MCF 10A (cell line): ENCODE results near the gene ETV7. TPM values are rescaled to one million over a fixed set of nuclear protein-coding genes. Genes with fewer than 3 reads are reported as not detected.

ENCODE experiments used
- BruUV-seq: library from RNA; stranded (reverse); fragments of 400-500 nt; replicated peaks from 2 replicates; lab custom pipeline; 2021; lab: Mats Ljungman, UMichigan
- CTCF ChIA-PET: fragments of 300-600 bp; sonication (Branson Sonifier 250); formaldehyde crosslinking; extraction: SDS; loops from one replicate; lab custom pipeline; 2021; ENCODE audit warnings: antibody characterized with exemption, inconsistent platforms; lab: Yijun Ruan, JAX
- POLR2A ChIA-PET: fragments of 300-600, 350-650 bp; sonication (Branson Sonifier 250); formaldehyde crosslinking; extraction: SDS; loops from one replicate; lab custom pipeline; 2020; ENCODE audit warnings: antibody characterized with exemption, inconsistent platforms; lab: Yijun Ruan, JAX
- DNase-seq: peaks from one replicate; pipeline ENCODE4 v3.0.0-alpha.2; 2018; ENCODE audit not compliant: unreplicated experiment
- H3K27ac Mint-ChIP-seq: one replicate; pipeline ENCODE4 v1.8.0; 2022; ENCODE audit warnings: mild to moderate bottlenecking, low read depth, mixed read lengths; ENCODE audit not compliant: unreplicated experiment
- H3K27me3 Mint-ChIP-seq: one replicate; pipeline ENCODE4 v1.8.0; 2022; ENCODE audit warnings: mixed read lengths; ENCODE audit not compliant: insufficient read depth, unreplicated experiment
- H3K36me3 Mint-ChIP-seq: one replicate; pipeline ENCODE4 v1.8.0; 2022; ENCODE audit warnings: mild to moderate bottlenecking, moderate library complexity, mixed read lengths; ENCODE audit not compliant: insufficient read depth, unreplicated experiment
- H3K4me1 Mint-ChIP-seq: one replicate; pipeline ENCODE4 v1.8.0; 2022; ENCODE audit warnings: mixed read lengths; ENCODE audit not compliant: insufficient read depth, unreplicated experiment
- H3K4me3 Mint-ChIP-seq: one replicate; pipeline ENCODE4 v1.8.0; 2022; ENCODE audit warnings: mild to moderate bottlenecking, moderate library complexity, mixed read lengths; ENCODE audit not compliant: unreplicated experiment
- H3K9me3 Mint-ChIP-seq: one replicate; pipeline ENCODE4 v1.8.0; 2022; ENCODE audit warnings: mixed read lengths; ENCODE audit not compliant: unreplicated experiment
- intact Hi-C: fragments of 100-400 bp; cut with micrococcal nuclease; formaldehyde crosslinking; loops from 2 replicates; pipeline ENCODE4 v1.14.1; 2022
- total RNA-seq: library from RNA; stranded (reverse); gene quantifications from 2 replicates; pipeline ENCODE4 v1.2.3, GENCODE V29; 2022
- TF ChIP-seq, protein P1 (sequence below): fragments of 200-600 bp; IDR thresholded peaks from one replicate; pipeline ENCODE4 v1.8.0; 2022; ENCODE audit warnings: antibody characterized with exemption, mild to moderate bottlenecking; ENCODE audit not compliant: unreplicated experiment

Gene ETV7
- total RNA-seq, 1 experiment from 2014 or later: 0.47 TPM

GRCh38 chr6:36319436-36319762 is 68.1 kb downstream of the ETV7 start:
- H3K9me3 Mint-ChIP-seq: no peaks in the 10 kb centered on the region
- DNase-seq: no peak
- POLR2A ChIA-PET: no interaction called here

DNA sequence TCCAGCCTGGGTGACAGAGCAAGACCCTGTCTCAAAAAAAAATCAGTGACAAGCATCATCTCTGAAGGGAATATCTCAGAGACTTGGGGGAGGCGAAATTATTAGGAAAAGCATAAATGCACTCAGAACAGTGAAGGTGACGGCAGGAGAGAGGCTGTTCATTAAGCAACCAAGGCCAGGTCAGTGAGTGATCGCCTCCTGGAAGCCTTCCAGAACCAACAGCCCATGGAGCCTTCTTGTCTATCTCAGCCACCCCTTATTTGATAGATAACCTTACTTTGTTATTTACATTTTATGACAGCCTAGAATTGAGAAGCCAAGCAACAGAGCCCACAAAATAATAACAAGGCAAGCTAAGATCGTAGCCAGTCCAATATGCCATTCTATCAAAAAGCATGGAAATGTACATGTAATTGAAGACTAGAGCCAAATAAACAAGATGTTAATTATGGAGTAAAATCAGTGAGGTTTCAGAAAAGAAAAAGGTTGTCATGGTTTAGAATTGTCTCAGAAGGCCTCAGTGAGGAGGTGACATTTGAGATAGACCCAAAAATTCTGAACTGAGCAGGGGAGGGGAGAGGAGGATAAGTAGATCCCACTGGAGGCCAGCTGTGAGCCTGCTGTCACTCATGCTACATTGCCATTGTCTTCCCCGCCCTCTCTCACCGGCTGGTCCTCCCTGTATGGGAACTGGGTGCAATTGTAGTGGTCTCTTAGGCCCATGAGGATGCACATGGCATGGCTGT is 68.6 kb downstream of the ETV7 start:
- POLR2A ChIA-PET: no interaction called here
- Mint-ChIP-seq H3K27me3 (peaks cover 18% of the 10 kb centered on the region), H3K27ac (no peak overlapping the region), H3K4me3 (no peak overlapping the region), H3K4me1 (no peaks in the 10 kb centered on the region), H3K36me3 (peaks cover 5% of the 10 kb centered on the region), H3K9me3 (no peaks in the 10 kb centered on the region)
- DNase-seq: peak; percentile 17
- no TSS peak for BruUV-seq
- TF ChIP-seq, protein P1, sequence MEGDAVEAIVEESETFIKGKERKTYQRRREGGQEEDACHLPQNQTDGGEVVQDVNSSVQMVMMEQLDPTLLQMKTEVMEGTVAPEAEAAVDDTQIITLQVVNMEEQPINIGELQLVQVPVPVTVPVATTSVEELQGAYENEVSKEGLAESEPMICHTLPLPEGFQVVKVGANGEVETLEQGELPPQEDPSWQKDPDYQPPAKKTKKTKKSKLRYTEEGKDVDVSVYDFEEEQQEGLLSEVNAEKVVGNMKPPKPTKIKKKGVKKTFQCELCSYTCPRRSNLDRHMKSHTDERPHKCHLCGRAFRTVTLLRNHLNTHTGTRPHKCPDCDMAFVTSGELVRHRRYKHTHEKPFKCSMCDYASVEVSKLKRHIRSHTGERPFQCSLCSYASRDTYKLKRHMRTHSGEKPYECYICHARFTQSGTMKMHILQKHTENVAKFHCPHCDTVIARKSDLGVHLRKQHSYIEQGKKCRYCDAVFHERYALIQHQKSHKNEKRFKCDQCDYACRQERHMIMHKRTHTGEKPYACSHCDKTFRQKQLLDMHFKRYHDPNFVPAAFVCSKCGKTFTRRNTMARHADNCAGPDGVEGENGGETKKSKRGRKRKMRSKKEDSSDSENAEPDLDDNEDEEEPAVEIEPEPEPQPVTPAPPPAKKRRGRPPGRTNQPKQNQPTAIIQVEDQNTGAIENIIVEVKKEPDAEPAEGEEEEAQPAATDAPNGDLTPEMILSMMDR: no peak
- intact Hi-C loops: no loop called here
- CTCF ChIA-PET: interaction anchor here (0.6 to 2.5 kb wide), 5 partner anchors 16 to 296 kb away, joined by 3 to 10 read pairs (median 3); no protein-coding TSS in a partner anchor

More at GRCh38 chr6:36319436-36319762, 68.1 kb downstream of the ETV7 start:
- TF ChIP-seq, protein P1: no peak
- peaks cover 5% of the 10 kb centered on the region for H3K36me3 Mint-ChIP-seq
- H3K4me1 Mint-ChIP-seq: no peaks in the 10 kb centered on the region
- no TSS peak for BruUV-seq
- H3K27ac Mint-ChIP-seq: no peak overlapping the region
- H3K27me3 Mint-ChIP-seq: peaks cover 18% of the 10 kb centered on the region
- intact Hi-C loops: no loop called here
- H3K4me3 Mint-ChIP-seq: no peak overlapping the region
- CTCF ChIA-PET: interaction anchor here (2.5 kb wide), 1 partner anchor 17 kb away, joined by 10 read pairs; no protein-coding TSS in a partner anchor

DNA sequence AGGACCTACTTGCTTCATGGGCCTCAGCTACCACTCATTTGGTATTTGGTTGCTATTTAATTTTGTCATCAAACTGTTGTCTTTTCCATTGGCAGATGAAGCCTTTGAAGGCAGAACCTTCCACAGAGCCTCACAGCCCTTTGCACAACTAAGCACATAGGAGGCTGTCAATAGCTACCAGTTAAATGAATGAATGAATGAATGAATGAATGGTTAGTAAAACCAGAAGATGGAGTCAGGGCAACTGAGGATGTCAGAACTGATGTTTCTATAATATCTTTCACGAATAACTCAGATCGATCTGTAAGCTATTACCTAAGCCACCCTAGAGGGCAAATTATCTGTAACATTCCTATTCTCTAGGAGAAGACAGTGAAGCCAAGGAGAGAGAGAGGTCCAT is 69.8 kb downstream of the ETV7 start:
- H3K4me1 Mint-ChIP-seq: no peaks in the 10 kb centered on the region
- ChIA-PET CTCF (interaction anchor here (0.6 to 1.0 kb wide), 3 partner anchors 43 to 831 kb away, joined by 3 to 7 read pairs (median 3); no protein-coding TSS in a partner anchor), POLR2A (interaction anchor here (0.7 kb wide), 1 partner anchor 12 kb away, joined by 3 read pairs; no protein-coding TSS in a partner anchor)
- H3K27ac Mint-ChIP-seq: no peak overlapping the region
- peaks cover 5% of the 10 kb centered on the region for H3K36me3 Mint-ChIP-seq
- TF ChIP-seq, protein P1: no peak
- H3K27me3 Mint-ChIP-seq: peaks cover 18% of the 10 kb centered on the region
- BruUV-seq: no TSS peak
- H3K4me3 Mint-ChIP-seq: no peak overlapping the region
- H3K9me3 Mint-ChIP-seq: no peaks in the 10 kb centered on the region
- intact Hi-C loops: no loop called here
- no peak for DNase-seq

Other genes starting within 250 kb of the ETV7 start
- gene BRPF3, start 190.9 kb downstream of the ETV7 start, total RNA-seq: 19.4 and 21.1 TPM in 2 replicates
- 0.27 TPM in 1 of 2 replicates, not detected in the other for gene PNPLA1, start 117.6 kb downstream of the ETV7 start, total RNA-seq
- gene BNIP5, start 50.8 kb downstream of the ETV7 start, total RNA-seq: not detected in 2 replicates
- gene PXT1, start 55.2 kb upstream of the ETV7 start, total RNA-seq: 0.15 TPM in 1 of 2 replicates, not detected in the other
- gene KCTD20, start 55.3 kb upstream of the ETV7 start, total RNA-seq: 46.6 and 52.0 TPM in 2 replicates
- gene STK38, start 159.8 kb upstream of the ETV7 start, total RNA-seq: 16.8 and 20.0 TPM in 2 replicates
- gene SRSF3, start 206.7 kb upstream of the ETV7 start, total RNA-seq: 364 and 479 TPM in 2 replicates